HCT116 (cell line): Measurements from ENCODE around the gene ATP1A1. TPM values are rescaled to one million over a fixed set of nuclear protein-coding genes. Genes with fewer than 3 reads are reported as not detected.

Experiments
- ATAC-seq: fragments of 200-7000 bp; cut with Tn5 transposase; 2 replicates; pipeline ENCODE4 v1.9.1; 2020; ENCODE audit warnings: mild to moderate bottlenecking, moderate library complexity
- BruUV-seq: library from RNA; stranded (reverse); fragments of 400-500 nt; replicated peaks from 2 replicates; lab custom pipeline; 2021; lab: Mats Ljungman, UMichigan
- CTCF ChIA-PET: fragments of 300-600 bp; sonication (Branson Sonifier 250); formaldehyde crosslinking; loops from one replicate; lab custom pipeline; 2021; ENCODE audit warnings: antibody characterized with exemption; lab: Charles Lee
- POLR2A ChIA-PET: fragments of 300-600, 350-600 bp; sonication (Branson Sonifier 250); formaldehyde crosslinking; loops from one replicate; lab custom pipeline; 2021; ENCODE audit warnings: antibody characterized with exemption; lab: Charles Lee
- RAD21 ChIA-PET, 2 experiments: fragments of 300-600 bp; sonication (Branson Sonifier 250); formaldehyde crosslinking; loops; one replicate each; lab custom pipeline; 2023; ENCODE audit warnings: low total read pairs in 2 of 2; ENCODE audit not compliant: uncharacterized antibody in 2 of 2, unreplicated experiment in 2 of 2, low non-redundant PET in 1 of 2; lab: Charles Lee
- DNase-seq: peaks from one replicate; pipeline ENCODE4 v3.0.0-alpha.2; 2010; ENCODE audit warnings: low read depth, low spot score
- H2AFZ ChIP-seq: fragments of 200-600 bp; shearing (Covaris generic), sonication (generic); 2 replicates; pipeline ENCODE4 v1.6.1; 2017; ENCODE audit warnings: low read depth, mixed run types, mixed read lengths, antibody characterized with exemption, low read length; ENCODE audit not compliant: poor library complexity, severe bottlenecking
- H3K27ac ChIP-seq: 2 replicates; pipeline ENCODE4 v1.5.1; 2012; ENCODE audit warnings: low read depth, low read length
- H3K27me3 ChIP-seq: fragments of 200-600 bp; sonication (generic); 2 replicates; pipeline ENCODE4 v1.6.1; 2016; ENCODE audit warnings: mixed run types, low read length, mixed read lengths; ENCODE audit not compliant: insufficient read depth
- H3K36me3 ChIP-seq, 2 experiments: fragments of 200-500 bp in 1 of 2; fragments of 200-600 bp in 1 of 2; sonication (Bioruptor generic) in 1 of 2; sonication (generic) in 1 of 2; 2 replicates each; pipeline versions ENCODE4 v1.5.1 to v1.6.1; 2014 to 2016; ENCODE audit warnings: low read length in 2 of 2, inconsistent platforms in 1 of 2, mixed read lengths in 1 of 2, mixed run types in 1 of 2; ENCODE audit not compliant: insufficient read depth in 2 of 2, control insufficient read depth in 1 of 2
- H3K4me1 ChIP-seq, 2 experiments: fragments of 200-600 bp in 1 of 2; sonication (generic) in 1 of 2; 2 replicates each; pipeline versions ENCODE4 v1.5.1 to v1.6.1; 2012 to 2017; ENCODE audit warnings: low read length in 2 of 2, inconsistent platforms in 1 of 2, mild to moderate bottlenecking in 1 of 2, mixed read lengths in 1 of 2, mixed run types in 1 of 2, moderate library complexity in 1 of 2; ENCODE audit not compliant: insufficient read depth in 2 of 2, control insufficient read depth in 1 of 2
- H3K4me2 ChIP-seq: fragments of 200-600 bp; sonication (generic); 2 replicates; pipeline ENCODE4 v1.6.1; 2017; ENCODE audit warnings: mixed run types, low read length, mixed read lengths
- H3K4me3 ChIP-seq, 2 experiments: fragments of 200-600 bp in 1 of 2; sonication (generic) in 1 of 2; replicated peaks in 1 of 2; 2 replicates each; pipeline ENCODE4 v1.5.1; 2011 to 2016; ENCODE audit warnings: low read length in 2 of 2, control low read depth in 1 of 2, low read depth in 1 of 2, mild to moderate bottlenecking in 1 of 2, mixed read lengths in 1 of 2, mixed run types in 1 of 2
- H3K79me2 ChIP-seq: fragments of 200-600 bp; sonication (generic); 2 replicates; pipeline ENCODE4 v1.6.1; 2017; ENCODE audit warnings: mild to moderate bottlenecking, mixed run types, low read length, moderate library complexity, mixed read lengths; ENCODE audit not compliant: insufficient read depth
- H3K9ac ChIP-seq: fragments of 200-600 bp; sonication (generic); 2 replicates; pipeline ENCODE4 v1.6.1; 2016; ENCODE audit warnings: low read length, mixed read lengths
- H3K9me2 ChIP-seq: fragments of 200-600 bp; sonication (generic), shearing (Covaris generic); 2 replicates; pipeline ENCODE4 v1.6.1; 2017; ENCODE audit warnings: mixed run types, mild to moderate bottlenecking, moderate library complexity; ENCODE audit not compliant: insufficient read depth
- H3K9me3 ChIP-seq, 2 experiments: fragments of 200-500 bp in 1 of 2; fragments of 200-600 bp in 1 of 2; sonication (Bioruptor generic) in 1 of 2; sonication (generic) in 1 of 2; 2 replicates each; pipeline ENCODE4 v1.6.1; 2014 to 2017; ENCODE audit warnings: low read length in 2 of 2, mixed read lengths in 2 of 2, inconsistent platforms in 1 of 2, low read depth in 1 of 2, mild to moderate bottlenecking in 1 of 2, mixed run types in 1 of 2, moderate library complexity in 1 of 2; ENCODE audit not compliant: control insufficient read depth in 1 of 2, insufficient read depth in 1 of 2
- H4K20me1 ChIP-seq: fragments of 200-600 bp; sonication (generic), shearing (Covaris generic); 2 replicates; pipeline ENCODE4 v1.6.1; 2017; ENCODE audit warnings: mixed run types, mild to moderate bottlenecking, moderate library complexity; ENCODE audit not compliant: insufficient read depth
- CBX3 ChIP-seq: IDR thresholded peaks from 2 replicates; pipeline ENCODE4 v1.6.1; 2012; ENCODE audit warnings: low read depth
- CEBPB ChIP-seq: IDR thresholded peaks from 2 replicates; pipeline ENCODE4 v1.6.1; 2012; ENCODE audit warnings: low read depth
- CTCF ChIP-seq, 3 experiments: fragments of 200-600 bp in 1 of 3; sonication (generic) in 1 of 3; IDR thresholded peaks in 2 of 3; conservative IDR thresholded peaks in 1 of 3; 2 replicates each; pipeline ENCODE4 v1.5.1; 2012 to 2017; ENCODE audit warnings: low read depth in 2 of 3, low read length in 2 of 3, antibody characterized with exemption in 1 of 3, borderline replicate concordance in 1 of 3, control low read depth in 1 of 3, mild to moderate bottlenecking in 1 of 3, mixed read lengths in 1 of 3, mixed run types in 1 of 3, moderate library complexity in 1 of 3; ENCODE audit not compliant: insufficient read depth in 1 of 3
- EGR1 ChIP-seq: IDR thresholded peaks from 2 replicates; pipeline ENCODE4 v1.6.1; 2012; ENCODE audit warnings: low read depth
- ELF1 ChIP-seq: IDR thresholded peaks from 2 replicates; pipeline ENCODE4 v1.6.1; 2012; ENCODE audit warnings: low read depth, borderline replicate concordance
- EZH2 ChIP-seq: fragments of 200-600 bp; sonication (generic); IDR thresholded peaks from 2 replicates; pipeline ENCODE4 v1.6.1; 2017; ENCODE audit warnings: antibody characterized with exemption, mixed run types
- EZH2phosphoT487 ChIP-seq: fragments of 200-600 bp; IDR thresholded peaks from 2 replicates; pipeline ENCODE4 v1.6.1; 2018; ENCODE audit warnings: antibody characterized with exemption, borderline replicate concordance
- MAX ChIP-seq: IDR thresholded peaks from 2 replicates; pipeline ENCODE4 v1.6.1; 2012
- POLR2A ChIP-seq: IDR thresholded peaks from 2 replicates; pipeline ENCODE4 v1.7.0; 2011; ENCODE audit warnings: borderline replicate concordance; ENCODE audit not compliant: insufficient read depth, insufficient read length; ENCODE audit errors: extremely low read depth
- POLR2AphosphoS5 ChIP-seq: IDR thresholded peaks from 2 replicates; pipeline ENCODE4 v1.6.1; 2011; ENCODE audit warnings: mild to moderate bottlenecking, low read depth, low read length, moderate library complexity
- RAD21 ChIP-seq: IDR thresholded peaks from 2 replicates; pipeline ENCODE4 v1.6.1; 2012; ENCODE audit warnings: low read depth, mild to moderate bottlenecking
- SP1 ChIP-seq: IDR thresholded peaks from 2 replicates; pipeline ENCODE4 v1.6.1; 2012; ENCODE audit warnings: low read depth
- SRF ChIP-seq: IDR thresholded peaks from 2 replicates; pipeline ENCODE4 v1.6.1; 2012; ENCODE audit warnings: low read depth
- TCF7L2 ChIP-seq: IDR thresholded peaks from 2 replicates; pipeline ENCODE4 v1.7.0; 2011; ENCODE audit warnings: borderline replicate concordance, inconsistent platforms; ENCODE audit not compliant: insufficient read depth, insufficient read length; ENCODE audit errors: extremely low read depth
- YY1 ChIP-seq: IDR thresholded peaks from 2 replicates; pipeline ENCODE4 v1.6.1; 2011; ENCODE audit warnings: low read length, low read depth, moderate library complexity, mild to moderate bottlenecking; ENCODE audit not compliant: insufficient replicate concordance; ENCODE audit errors: extremely low read depth
- ZBTB33 ChIP-seq: IDR thresholded peaks from 2 replicates; pipeline ENCODE4 v1.6.1; 2011; ENCODE audit warnings: mild to moderate bottlenecking, low read length, moderate library complexity; ENCODE audit not compliant: insufficient replicate concordance; ENCODE audit errors: extremely low read depth
- ZFX ChIP-seq: fragments of 450-650 bp; IDR thresholded peaks from 2 replicates; pipeline ENCODE4 v1.6.1; 2017
- ZNF274 ChIP-seq: fragments of 200-500 bp; sonication (Bioruptor generic); IDR thresholded peaks from 2 replicates; pipeline ENCODE4 v1.6.1; 2014; ENCODE audit warnings: mild to moderate bottlenecking, low read depth, low read length, inconsistent platforms
- intact Hi-C: fragments of 100-400 bp; cut with micrococcal nuclease; formaldehyde crosslinking; loops from 2 replicates; pipeline ENCODE4 v1.10.0; 2022
- total RNA-seq: library from RNA; stranded (reverse); gene quantifications from one replicate; pipeline ENCODE4 v1.2.1, GENCODE V29; 2021; ENCODE audit not compliant: unreplicated experiment

ATP1A1 gene
- total RNA-seq, 1 experiment from 2014 or later, result 290 TPM

GRCh38 chr1:116412898-116413297, 39.9 kb downstream of the ATP1A1 start:
- no peaks in the 10 kb centered on the region for H3K36me3 ChIP-seq
- ChIA-PET POLR2A (no interaction called here), RAD21 (no interaction called here), CTCF (no interaction called here)
- ATAC-seq, result no peak
- intact Hi-C loops, result no loop called here
- H3K9me3 ChIP-seq, result no peaks in the 10 kb centered on the region
- H2AFZ ChIP-seq, result no peak overlapping the region
- H3K9ac ChIP-seq, result no peak overlapping the region
- H4K20me1 ChIP-seq, result no peaks in the 10 kb centered on the region
- no peaks in the 10 kb centered on the region for H3K27me3 ChIP-seq
- H3K4me1 ChIP-seq, result peaks cover 0 to 28% of the 10 kb centered on the region in 2 experiments; a peak in 3 of 4 replicates
- TF ChIP-seq EZH2 (no peak), SRF (no peak), ELF1 (no peak), YY1 (no peak), POLR2A (no peak), EZH2phosphoT487 (no peak), CEBPB (no peak), POLR2AphosphoS5 (no peak), EGR1 (no peak), MAX (no peak), CTCF (IDR thresholded peaks at IDR 0.05 in 2 of 3, conservative IDR thresholded peaks at IDR 0.05 in 1 of 3; ENCODE audit: borderline replicate concordance in 1 of 3, insufficient read depth in 1 of 3, low read depth in 2 of 3, low read length in 2 of 3) (no peak), ZNF274 (no peak), CBX3 (no peak), SP1 (no peak), RAD21 (no peak), ZFX (no peak), ZBTB33 (no peak), TCF7L2 (no peak)
- DNase-seq, result no peak
- H3K9me2 ChIP-seq, result no peaks in the 10 kb centered on the region
- H3K4me3 ChIP-seq, result no peak overlapping the region
- no TSS peak for BruUV-seq
- no peak overlapping the region for H3K27ac ChIP-seq
- H3K79me2 ChIP-seq, result peaks cover 6% of the 10 kb centered on the region
- H3K4me2 ChIP-seq, result no peak overlapping the region
